HG03039 (cell line): ENCODE measurements around the gene RBM19.

Source experiments
- ATAC-seq: cut with Tn5 transposase; IDR thresholded peaks from one replicate; pipeline ENCODE4 v1.9.1; 2021; ENCODE audit warnings: mild to moderate bottlenecking, moderate library complexity; ENCODE audit not compliant: unreplicated experiment

Gene RBM19

DNA sequence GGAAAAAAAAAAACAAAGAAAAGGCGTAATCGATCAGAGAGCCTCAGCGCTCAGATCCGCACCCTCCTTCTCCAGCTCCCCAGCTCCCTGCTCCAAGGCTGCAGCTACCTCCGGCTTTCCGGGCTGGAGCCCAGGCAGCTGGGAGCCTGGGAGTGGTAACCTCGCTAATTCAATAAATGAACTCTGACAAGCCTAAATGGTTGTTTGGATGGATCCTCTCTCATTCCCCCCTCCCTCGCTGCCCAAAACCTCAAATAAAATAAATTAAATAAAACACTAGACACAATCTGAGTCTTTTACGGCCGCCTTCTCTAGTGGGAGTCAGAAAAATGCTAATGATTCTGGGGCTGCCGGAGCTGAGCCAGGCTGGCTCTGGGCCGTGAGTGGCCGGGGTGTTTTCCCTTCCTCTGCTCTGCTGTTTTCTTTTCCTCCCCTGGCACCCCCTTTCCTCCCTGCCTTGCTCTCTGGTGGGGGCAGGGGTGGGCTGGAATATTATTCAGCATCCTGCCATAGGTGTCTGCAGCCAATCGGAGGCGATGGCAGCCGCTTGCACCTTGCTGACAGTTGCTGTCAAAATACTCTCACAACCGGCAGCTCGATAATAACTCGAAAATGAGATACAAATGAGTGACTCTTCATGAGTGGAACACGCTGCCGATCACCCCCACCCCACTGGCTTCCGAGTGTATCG lies 76.1 kb downstream of the RBM19 start:
- ATAC-seq, result no peak

DNA sequence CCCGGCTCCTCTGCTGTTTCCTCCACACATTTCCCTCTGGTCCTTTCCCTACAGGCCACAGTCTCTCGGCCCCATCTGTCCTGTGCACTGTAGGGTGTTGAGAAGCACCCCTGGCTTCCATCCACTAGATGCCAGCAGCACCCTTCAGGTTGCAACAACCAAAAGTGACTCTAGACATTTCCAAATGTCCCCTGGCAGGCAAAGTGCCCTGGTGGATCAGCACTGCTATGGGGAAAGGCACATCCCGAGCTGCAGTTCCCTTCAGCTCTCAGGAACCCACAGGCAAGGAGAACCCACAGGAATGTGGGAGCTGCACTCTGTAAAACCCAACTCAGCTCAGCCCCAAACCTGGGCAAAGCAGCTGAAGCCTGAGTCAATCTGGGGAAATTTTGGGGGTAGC lies 77.0 kb downstream of the RBM19 start:
- no peak for ATAC-seq

DNA sequence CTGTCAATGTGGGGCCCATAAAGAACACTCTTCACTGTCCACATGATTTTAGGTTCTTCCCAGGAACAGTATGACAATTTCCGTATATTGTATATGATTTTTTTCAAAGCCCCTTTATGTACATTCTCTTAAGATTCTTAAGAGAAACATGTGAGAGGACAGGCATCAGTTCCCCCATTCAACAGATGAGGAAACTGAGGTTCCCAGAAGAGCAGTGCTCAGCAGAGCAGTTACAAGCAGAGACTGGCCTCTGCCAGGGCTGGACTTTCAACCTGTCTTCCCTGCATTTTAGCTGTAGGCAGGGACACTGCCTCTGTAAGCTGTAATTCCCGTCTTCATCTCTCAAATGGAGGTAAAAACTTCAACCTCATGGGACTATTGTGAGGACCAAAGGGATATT lies 77.7 kb downstream of the RBM19 start:
- no peak for ATAC-seq

DNA sequence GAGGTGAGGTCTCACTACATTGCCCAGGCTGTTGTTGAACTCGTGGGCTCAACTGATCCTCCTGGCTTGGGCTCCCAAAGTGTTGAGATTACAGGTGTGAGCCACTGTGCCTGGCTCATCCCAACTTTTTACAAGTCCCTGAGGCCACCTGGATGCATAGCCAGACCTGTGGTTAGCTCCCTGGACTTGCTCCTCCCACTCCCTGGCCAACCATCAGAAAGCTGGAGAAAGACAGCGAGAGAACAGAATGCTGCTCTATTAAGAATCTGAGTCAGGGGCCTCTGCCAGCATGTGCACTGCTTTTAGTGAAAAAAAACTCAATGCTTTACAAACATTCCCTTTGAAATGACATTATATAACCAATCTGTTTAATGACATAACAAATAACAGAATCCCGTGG lies 78.2 kb downstream of the RBM19 start:
- ATAC-seq, result no peak

DNA sequence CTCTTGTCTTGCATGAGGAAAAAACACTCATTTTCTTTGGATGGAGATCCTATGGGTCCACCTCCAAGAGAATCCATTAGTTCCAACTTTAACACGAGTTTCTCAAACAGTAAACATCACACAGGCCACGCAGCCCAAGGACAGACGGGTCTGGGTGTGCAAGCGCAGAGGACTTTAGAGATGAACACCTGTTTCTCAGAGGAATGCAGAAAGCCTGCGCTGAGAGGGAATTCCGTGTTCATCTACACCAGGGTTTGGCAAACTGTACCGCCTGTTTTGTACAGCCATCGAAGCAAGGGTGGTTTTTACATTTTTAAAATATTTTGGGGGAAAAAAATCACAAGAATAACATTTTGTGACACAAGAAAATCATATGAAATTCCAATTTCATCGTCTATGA lies 79.4 kb downstream of the RBM19 start:
- ATAC-seq, result no peak

DNA sequence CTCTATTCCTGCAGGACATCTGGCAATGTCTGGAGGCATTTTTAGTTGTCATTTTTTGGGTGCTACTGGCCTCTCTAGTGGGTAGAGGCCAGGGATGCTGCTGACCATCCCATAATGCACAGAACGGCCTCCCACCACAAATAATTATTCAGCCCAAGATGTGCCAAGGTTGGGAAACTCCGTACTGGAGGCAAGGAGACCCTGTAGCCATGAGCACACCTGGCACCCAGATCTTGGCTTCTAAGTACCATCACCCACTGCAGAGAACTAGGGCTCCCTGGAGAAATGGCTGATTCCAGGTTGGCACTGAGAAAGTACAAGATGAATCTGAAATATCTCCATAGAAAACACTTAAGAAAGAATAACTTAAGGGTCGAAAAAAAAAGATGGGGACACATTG lies 81.7 kb downstream of the RBM19 start:
- ATAC-seq, result no peak

DNA sequence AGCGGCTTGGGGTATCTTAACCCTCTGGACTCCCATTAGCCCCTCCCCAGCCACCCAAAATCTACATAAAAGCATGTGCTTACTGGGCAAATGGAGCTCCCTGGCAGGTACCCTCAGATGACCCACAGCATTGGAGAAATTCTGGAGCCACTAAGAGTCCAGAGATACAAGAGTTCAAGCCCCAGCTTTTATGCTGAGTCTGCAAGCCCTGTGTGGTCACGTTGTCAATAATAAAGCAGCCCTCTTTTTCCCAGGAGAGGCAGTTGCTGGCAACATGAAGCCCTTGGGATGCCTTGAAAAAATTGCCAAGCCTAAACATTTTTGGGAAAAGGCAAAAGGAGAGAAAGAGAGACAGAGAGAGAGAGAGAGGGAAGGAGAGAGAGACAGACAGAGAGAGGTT lies 83.4 kb downstream of the RBM19 start:
- no peak for ATAC-seq

DNA sequence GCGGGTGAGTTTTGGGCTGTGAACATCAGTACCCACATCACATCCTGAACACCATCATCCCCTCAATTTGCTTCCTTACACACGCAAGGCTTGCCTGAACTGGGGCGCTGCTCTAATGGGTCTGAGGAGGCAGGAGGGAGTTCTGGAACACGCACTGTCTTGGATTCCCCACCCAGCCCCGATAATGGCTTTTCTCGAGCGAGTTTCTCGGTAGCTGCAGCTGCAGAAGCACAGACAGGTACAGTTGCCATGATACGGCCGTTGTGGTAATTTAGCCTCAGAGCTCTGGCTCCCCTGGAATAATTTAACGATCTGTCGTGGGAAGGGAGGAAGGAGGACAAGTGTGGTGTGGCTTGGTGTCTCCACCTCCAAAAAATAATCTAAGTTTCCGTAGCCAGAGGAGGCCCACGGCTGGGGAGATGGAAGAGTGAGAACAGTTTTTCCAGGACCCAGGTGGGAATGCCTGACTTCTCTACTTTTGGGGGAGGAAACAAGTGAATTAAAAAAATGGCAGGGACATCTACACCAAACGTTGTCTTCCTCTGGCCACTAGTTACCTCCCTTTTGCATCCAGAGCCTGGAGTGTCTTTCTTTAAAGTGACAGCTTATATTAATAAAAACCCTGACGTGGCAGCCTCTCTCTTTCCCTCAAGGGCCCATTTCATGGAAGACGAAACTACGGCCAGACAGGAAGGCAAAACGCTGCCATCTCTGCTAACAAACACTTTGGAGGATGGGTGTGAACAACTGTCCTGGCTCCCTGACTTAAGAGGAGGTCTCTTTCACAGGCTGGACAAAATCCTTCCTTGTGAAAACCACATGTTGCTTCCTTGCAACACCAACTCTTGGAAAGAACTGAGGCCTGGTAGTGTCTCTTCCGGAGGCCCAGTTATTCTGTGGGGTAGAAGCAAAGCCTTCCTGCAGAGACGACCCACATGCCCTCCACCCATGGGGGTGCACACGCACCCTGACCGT lies 84.8 kb downstream of the RBM19 start:
- no peak for ATAC-seq

DNA sequence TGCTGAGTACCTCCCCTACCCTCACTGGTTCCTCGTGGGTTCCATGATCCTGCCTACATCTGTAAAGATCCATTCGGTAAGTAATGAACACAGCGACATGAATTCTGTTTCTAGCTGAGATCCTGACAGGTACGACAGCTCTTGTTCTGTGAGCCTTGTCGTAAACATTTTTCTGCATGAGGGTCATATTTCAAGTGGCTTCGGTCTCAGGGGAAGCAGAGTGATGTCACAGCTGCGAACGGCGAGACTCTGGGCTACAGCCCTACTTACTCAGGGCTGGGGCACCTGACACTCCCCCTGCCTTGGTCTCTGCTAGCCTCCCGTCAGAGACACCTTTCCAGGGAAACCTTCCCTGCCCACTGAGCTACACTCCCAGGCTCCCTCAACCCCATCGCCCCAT lies 85.8 kb downstream of the RBM19 start:
- ATAC-seq, result no peak

DNA sequence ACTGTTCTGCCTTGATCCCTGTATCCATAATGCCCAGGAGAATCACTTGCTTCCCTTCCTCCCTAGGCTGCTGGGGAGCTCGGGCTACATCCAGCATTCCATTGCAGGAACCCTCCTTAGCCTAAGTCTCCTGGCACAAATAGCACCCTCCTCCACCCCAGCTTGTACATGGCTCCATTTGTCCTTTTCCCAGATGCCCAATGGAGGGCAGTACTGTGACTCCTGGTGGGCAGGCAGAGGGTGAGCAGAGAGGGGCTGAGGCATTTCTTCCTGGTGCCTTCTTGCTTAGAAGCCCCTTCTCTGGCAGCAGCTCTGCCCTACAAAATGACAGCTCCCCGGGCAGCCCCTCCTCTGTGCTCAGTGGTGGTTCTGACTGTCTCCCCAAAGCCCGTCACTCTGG lies 86.5 kb downstream of the RBM19 start:
- no peak for ATAC-seq

DNA sequence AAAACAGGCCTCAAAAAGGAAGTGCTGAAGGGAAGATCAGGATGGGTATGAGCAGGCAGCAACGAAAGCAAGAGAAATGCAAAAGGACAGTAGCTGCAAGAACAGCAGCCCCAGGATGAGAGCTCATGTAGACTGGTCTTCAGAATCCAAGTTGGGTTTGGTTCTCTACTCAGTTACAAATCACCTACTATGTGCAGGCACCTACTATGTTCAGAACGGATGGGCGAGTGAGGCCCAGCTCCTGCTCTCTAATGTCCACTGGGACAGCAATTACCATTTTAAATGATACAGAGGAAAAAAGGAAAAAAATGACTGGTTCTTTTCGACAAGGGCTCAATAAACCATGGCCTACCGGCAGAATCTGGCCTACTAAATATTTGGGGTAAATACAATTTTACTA lies 88.5 kb downstream of the RBM19 start:
- no peak for ATAC-seq

DNA sequence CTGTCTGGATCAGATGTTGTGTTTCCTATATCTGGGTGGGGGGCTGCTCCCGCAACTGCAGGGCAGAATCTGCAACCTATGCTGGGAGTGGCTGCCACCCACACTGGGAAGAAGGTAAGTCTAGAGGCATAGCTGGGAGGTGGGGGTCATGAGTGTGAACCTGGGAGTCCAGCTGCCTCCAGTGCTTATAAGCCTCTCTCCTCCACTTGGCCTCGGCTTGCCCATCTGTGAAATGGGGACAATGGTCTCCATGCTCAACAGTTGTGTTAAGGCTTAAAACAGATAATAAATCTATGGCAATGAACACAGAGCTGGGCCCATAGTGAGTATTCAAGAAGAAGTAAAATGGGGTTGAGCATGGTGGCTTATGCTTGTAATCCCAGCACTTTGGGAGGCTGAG lies 90.0 kb downstream of the RBM19 start:
- no peak for ATAC-seq

DNA sequence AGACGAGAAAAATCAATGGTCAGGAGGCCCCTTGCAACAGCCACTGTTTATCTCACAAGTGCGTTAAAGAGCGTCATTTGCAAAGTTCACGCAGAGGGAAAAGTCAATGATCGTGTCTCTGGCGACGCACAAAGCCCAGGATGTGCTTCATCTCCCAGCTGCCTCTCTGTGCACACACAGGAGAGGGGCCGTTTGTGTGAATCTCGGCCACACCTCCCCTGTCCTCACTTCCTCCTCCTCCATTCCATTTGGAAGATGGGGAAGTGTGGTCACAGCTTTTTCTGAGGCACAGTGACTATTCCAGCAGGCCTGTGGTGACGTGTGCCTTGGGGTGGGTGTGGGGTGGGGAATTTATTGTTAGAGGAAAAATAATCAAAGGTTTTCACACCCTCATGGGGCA lies 90.4 kb downstream of the RBM19 start:
- no peak for ATAC-seq

DNA sequence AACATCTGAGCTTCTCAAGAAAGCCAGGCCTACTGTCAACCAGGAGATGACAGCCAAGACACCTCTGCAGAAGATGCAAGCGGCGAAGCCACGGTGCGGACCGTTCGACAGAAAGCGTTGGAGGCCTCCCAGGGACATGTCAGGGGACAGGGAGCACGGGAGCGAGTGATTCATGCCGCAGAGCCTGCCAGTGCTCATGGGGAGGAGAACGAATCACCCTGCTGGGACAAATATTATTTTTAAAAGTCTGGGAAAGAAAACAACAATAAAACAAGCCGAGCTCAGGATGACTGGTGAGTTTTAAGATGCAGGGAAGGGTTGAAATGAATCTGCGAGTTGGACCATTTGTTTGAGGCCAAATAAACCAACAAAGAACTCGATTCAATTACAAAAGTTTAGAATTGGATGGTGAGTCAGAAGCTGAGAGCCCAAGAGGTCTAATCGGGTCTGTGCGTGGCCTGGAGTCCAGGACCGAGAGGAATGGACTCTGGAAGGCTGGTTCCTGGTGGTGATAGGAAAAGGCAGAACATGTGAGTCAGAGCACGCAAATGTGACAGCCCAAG lies 91.0 kb downstream of the RBM19 start:
- no peak for ATAC-seq

DNA sequence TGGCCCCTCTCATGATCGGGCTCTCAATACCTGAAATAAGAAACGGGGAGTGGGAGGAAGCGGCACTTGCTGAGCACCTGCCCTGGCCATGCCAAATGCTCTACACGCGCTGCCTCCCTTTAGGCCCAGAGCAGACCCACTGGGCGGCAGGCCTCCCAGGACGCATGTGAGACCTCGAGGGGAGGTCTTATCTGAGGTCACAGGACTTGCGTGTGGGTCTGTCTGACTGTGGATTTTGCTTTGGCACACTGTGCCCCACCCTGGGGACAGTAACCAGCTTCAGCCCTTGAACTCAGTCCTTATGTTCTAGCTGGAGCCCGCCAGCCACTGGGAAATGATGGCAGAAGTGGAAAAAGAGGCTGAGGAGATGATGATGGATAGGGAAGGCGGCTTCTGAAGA lies 91.8 kb downstream of the RBM19 start:
- ATAC-seq, result no peak

DNA sequence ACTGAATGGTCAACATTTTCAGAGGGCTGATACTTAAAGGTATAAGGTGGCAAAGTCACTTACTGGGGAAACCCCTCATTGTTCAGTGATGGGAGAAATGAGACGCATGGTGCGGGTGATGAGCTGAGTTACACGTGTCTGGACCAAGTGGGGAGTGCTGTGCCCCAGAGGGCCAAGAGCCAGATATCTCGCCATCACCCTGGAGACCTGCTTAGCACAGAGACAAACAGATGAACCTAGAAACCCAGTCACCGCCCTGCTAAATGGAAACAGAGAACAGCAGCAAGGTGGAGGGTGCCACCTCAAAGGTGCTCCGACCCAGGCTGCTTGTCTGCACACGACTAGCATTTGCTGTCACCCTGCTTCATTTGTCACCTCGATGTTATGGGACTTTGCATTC lies 92.4 kb downstream of the RBM19 start:
- ATAC-seq, result no peak

DNA sequence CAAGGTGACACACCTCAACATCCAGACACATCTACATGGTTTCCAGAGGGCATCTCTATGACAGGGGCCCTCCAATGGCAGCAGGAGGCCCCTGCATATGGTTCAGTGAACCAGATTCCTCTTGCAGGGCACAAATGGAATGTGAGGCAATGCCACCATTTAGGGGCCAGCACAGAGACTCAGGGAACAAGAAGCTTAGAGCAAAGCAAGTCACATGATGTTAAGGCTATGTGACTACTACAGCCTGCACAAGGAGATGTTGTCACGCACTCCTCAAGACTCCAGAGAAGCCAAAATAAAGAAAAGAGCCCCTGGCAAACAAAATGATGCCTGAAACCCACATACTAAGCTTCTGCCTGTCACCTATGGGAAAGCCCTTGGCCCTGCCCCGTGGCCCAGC lies 95.2 kb downstream of the RBM19 start:
- ATAC-seq, result no peak

DNA sequence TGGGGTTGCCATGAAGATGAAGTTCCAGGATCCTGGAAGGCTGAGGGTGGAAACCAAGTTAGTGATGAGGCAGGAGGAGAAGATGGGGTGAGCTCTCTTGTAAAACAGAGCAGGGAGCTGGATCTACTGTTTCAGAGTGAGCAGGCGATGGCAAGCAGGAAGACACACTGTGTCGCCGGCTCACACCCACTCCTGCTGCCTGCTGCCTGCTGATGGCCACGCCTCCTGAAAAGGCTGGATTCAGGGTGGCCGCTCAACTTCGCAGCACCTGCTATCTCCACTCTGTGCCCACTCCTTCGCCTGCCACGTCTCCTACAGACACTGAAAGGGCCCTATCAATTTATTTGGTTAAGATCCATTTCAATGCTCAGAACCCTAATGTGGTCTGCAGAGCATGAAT lies 96.1 kb downstream of the RBM19 start:
- no peak for ATAC-seq

DNA sequence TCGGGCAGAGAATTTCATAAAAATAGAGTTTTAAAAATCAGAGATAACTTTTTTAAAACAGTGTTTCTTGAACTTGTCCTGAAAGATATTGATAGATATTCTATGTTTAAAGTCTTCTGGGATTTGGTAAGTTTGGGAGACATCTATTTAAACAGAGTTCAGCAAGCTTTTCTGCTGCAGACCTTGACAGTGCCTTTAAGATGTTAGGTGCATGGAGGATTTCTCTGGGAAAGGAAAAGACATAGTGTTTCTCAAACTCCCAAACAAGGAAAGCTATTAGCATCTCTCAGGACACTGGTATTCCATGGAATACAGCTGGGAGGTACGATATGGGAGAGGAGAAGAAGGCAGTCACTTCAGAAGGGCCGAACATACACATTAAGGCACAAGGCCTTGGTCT lies 97.8 kb downstream of the RBM19 start:
- no peak for ATAC-seq

DNA sequence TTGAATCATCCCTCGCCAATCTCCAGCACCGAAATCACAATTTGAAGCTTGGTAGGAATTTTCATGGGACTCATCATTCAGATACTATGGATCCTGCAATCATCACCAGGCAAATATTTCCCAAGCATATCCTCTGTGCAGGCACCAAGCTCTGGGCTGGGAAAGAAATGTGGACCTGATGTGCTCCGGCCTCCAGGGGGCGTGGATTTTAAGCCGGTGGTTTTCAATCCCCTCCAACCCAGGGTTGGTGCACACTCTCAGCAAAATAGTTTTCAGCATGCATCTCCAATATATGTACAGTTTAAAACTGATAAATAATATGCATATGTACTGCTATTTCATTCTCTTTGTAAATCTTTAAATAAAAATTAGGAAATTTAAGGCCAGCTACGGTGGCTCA lies 98.9 kb downstream of the RBM19 start:
- no peak for ATAC-seq

DNA sequence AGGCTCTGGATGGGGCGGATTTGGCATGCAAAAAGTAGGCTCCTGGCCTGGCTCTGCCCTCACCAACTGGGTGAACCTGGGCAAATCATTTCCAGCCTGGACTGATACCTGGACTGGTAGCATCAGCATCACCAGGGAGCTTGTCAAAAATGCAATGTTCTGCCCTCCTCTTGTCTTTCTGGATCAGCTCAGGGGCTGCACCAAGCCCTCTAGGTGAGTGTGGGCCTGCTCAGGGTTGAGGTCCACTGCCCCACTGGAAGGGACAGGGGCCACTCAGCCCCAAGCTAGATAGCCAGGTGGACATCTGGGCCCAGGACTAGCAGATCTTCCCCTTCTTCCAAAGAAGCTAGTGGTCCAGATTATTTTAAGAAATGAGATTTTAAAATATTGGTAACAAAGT lies 99.6 kb downstream of the RBM19 start:
- ATAC-seq, result no peak

DNA sequence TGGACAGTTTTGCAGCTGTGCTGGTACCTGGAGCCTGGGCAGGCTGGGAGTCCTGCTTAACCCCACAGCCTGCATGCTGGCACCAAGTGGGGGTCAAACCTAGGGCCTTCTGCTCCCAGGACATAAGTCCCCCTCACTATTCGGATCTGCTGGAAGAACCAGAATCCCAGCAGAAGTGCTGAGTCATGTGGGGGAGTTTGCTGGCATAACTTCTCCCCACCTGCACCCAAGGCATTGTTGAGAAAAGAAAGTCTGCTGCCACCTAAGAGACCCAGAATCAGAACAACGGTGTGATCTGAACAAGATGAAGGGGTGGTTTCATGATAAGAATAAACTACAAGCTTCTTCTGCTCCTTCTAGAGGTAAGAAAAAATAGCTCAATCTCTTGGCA lies 102.7 kb downstream of the RBM19 start:
- ATAC-seq, result no peak
